SW480 (cell line): ENCODE results near the gene PATZ1.

Experiments used
- DNase-seq: peaks from one replicate; pipeline ENCODE4 v3.0.0-alpha.2; 2016; ENCODE audit warnings: low spot score

Gene PATZ1

DNA sequence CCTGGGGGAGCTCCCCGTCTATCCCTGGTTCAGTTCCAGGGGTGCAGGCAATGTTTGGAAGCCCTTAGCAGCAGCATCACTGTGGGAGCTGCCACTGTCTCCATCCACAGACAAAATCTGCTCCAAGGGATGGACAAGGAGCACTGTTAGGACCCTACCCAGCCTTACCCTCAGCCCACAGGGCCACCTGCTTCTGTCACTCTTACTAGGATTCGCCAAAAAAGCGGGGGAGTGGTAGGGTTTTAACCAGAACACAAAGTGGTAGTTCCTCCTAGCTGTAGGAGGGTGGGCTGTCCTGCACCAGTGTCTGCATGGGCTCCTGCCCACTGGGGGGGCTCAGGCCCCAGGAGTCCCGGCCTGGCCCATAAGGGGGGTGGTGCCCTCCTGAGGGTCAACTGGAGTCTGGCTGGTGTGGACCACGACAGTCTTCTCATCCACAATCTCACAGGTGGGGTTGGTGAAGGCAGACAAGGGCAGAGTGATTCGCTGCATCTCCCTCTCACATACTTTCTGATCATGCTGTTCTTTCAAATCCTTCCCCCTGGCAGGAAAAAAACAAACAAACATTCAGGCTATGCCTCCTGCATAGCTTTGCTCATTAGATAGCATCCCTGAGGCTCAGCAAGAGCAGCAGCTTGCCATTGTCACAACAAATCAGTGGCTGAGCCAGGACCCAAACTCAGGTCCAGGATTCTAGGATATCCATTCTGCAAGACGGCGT, 63.2 kb downstream of the PATZ1 start:
- DNase-seq: no peak

DNA sequence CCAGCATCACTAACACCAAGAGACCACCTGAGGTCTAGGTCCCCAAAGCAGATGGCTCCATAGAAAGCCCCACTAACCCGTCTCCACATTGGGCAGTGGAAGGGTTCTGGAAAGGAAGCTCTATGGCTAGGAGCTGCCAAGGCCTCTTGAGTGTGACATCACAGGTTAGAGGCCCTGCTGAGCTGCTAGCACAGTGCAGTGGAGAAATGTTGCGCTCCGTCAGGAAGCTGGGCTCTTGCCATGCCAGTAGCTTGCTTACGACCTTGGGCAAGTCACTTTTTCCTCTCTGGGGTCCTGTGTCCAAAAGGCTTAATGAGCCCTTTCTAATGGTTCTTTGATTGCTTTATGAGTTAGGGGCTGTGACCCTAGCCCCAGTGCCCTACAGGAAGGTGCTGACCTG, 64.4 kb downstream of the PATZ1 start:
- no peak for DNase-seq

DNA sequence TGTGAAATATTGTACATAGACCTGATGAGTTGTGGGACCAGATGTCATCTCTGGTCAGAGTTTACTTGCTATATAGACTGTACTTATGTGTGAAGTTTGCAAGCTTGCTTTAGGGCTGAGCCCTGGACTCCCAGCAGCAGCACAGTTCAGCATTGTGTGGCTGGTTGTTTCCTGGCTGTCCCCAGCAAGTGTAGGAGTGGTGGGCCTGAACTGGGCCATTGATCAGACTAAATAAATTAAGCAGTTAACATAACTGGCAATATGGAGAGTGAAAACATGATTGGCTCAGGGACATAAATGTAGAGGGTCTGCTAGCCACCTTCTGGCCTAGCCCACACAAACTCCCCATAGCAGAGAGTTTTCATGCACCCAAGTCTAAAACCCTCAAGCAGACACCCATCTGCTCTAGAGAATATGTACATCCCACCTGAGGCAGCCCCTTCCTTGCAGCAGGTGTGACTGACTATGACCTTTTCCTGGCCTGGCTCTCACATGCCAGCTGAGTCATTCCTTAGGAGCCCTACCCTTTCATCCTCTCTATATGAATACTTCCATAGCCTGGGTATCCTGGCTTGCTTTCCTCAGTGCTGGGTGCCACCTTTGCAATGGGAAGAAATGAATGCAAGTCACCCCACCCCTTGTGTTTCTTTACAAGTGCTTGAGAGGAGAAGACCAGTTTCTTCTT, 66.2 kb downstream of the PATZ1 start:
- no peak for DNase-seq

DNA sequence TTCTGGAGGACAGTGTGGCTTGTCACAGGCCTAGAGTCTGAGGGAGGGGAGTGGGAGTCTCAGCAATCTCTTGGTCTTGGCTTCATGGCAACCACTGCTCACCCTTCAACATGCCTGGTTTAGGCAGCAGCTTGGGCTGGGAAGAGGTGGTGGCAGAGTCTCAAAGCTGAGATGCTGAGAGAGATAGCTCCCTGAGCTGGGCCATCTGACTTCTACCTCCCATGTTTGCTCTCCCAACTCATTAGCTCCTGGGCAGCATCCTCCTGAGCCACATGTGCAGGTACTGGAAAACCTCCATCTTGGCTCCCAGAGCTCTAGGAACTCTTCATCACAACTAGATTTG, 66.8 kb downstream of the PATZ1 start:
- DNase-seq: no peak

DNA sequence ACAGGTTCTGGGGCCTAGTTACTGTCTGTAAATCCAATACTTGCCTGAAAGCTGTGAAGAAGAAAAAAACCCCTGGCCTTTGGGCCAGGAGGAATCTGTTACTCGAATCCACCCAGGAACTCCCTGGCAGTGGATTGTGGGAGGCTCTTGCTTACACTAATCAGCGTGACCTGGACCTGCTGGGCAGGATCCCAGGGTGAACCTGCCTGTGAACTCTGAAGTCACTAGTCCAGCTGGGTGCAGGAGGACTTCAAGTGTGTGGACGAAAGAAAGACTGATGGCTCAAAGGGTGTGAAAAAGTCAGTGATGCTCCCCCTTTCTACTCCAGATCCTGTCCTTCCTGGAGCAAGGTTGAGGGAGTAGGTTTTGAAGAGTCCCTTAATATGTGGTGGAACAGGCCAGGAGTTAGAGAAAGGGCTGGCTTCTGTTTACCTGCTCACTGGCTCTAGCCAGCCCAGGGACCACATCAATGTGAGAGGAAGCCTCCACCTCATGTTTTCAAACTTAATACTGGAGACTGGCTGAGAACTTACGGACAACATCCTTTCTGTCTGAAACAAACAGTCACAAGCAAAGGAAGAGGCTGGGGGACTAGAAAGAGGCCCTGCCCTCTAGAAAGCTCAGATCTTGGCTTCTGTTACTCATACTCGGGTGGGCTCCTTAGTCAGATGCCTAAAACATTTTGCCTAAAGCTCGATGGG, 67.4 kb downstream of the PATZ1 start:
- DNase-seq: no peak

DNA sequence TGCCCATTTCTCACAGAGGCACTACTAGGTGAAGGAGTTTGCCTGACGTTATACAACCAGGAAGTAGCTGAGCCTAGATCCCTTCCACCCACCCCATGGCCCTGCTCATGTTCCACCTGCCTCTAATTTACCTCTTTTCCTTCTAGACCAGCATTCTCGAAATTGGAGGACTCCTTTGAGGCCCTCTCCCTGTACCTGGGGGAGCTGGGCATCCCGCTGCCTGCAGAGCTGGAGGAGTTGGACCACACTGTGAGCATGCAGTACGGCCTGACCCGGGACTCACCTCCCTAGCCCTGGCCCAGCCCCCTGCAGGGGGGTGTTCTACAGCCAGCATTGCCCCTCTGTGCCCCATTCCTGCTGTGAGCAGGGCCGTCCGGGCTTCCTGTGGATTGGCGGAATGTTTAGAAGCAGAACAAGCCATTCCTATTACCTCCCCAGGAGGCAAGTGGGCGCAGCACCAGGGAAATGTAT, 68.0 kb downstream of the PATZ1 start:
- no peak for DNase-seq

DNA sequence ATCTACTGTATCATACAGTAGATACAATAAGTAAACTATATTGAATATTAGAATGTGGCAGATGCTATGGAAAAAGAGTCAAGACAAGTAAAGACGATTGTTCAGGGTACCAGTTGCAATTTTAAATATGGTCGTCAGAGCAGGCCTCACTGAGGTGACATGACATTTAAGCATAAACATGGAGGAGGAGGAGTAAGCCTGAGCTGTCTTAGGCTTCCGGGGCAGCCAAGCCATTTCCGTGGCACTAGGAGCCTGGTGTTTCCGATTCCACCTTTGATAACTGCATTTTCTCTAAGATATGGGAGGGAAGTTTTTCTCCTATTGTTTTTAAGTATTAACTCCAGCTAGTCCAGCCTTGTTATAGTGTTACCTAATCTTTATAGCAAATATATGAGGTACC, 68.4 kb downstream of the PATZ1 start:
- DNase-seq: no peak

DNA sequence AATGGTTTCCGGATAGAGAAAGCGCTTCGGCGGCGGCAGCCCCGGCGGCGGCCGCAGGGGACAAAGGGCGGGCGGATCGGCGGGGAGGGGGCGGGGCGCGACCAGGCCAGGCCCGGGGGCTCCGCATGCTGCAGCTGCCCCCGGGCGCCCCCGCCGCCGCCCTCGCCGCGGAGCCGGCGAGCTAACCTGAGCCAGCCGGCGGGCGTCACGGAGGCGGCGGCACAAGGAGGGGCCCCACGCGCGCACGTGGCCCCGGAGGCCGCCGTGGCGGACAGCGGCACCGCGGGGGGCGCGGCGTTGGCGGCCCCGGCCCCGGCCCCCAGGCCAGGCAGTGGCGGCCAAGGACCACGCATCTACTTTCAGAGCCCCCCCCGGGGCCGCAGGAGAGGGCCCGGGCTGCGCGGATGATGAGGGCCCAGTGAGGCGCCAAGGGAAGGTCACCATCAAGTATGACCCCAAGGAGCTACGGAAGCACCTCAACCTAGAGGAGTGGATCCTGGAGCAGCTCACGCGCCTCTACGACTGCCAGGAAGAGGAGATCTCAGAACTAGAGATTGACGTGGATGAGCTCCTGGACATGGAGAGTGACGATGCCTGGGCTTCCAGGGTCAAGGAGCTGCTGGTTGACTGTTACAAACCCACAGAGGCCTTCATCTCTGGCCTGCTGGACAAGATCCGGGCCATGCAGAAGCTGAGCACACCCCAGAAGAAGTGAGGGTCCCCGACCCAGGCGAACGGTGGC, 69.5 kb downstream of the PATZ1 start:
- DNase-seq: no peak
